ENCODE data around the gene LPIN3.

LPIN3 gene

GRCh38 chr20:41320976-41321375, 19.6 kb upstream of the LPIN3 start:
- no peak for DNase-seq

GRCh38 chr20:41327178-41327577, 13.4 kb upstream of the LPIN3 start:
- DNase-seq = no peak

GRCh38 chr20:41329435-41330342, 10.9 kb upstream of the LPIN3 start:
- DNase-seq = peak; percentile 77

- DNase-seq = no peak
Observed at GRCh38 chr20:41330343-41330720, 10.3 kb upstream of the LPIN3 start.

GRCh38 chr20:41330941-41331340, 9.7 kb upstream of the LPIN3 start:
- DNase-seq = no peak

- DNase-seq = no peak
Observed at GRCh38 chr20:41331731-41332130, 8.9 kb upstream of the LPIN3 start.

- DNase-seq = no peak
Observed at GRCh38 chr20:41334036-41334435, 6.6 kb upstream of the LPIN3 start.

GRCh38 chr20:41334443-41335421, 5.9 kb upstream of the LPIN3 start:
- DNase-seq = no peak

- DNase-seq = no peak
Observed at GRCh38 chr20:41335591-41335990, 5.0 kb upstream of the LPIN3 start.

- DNase-seq = no peak
Observed at GRCh38 chr20:41336711-41337492, 3.7 kb upstream of the LPIN3 start.

- peak; percentile 89 for DNase-seq
Observed at GRCh38 chr20:41339957-41340326, 679 bp upstream of the LPIN3 start.

GRCh38 chr20:41342474-41343464, 2.1 kb downstream of the LPIN3 start:
- no peak for DNase-seq

- DNase-seq = no peak
Observed at GRCh38 chr20:41344477-41344876, 3.9 kb downstream of the LPIN3 start.

GRCh38 chr20:41344938-41345728, 4.5 kb downstream of the LPIN3 start:
- no peak for DNase-seq

- DNase-seq = no peak
Observed at GRCh38 chr20:41345729-41346067, 5.1 kb downstream of the LPIN3 start.

- DNase-seq = no peak
Observed at GRCh38 chr20:41347523-41348429, 7.2 kb downstream of the LPIN3 start.

- DNase-seq = no peak
Observed at GRCh38 chr20:41348430-41349172, 8.0 kb downstream of the LPIN3 start.

GRCh38 chr20:41349266-41349665, 8.6 kb downstream of the LPIN3 start:
- DNase-seq = no peak

- DNase-seq = no peak
Observed at GRCh38 chr20:41349943-41350342, 9.3 kb downstream of the LPIN3 start.

Measured in activated CD4-positive, alpha-beta T cell treated with anti-CD3 and anti-CD28 coated beads, Interleukin-2, Interleukin-6, amounts not matched to agents 100 ng/mL and 50 ng/mL, durations not matched to agents 16 hours and 8 hours (primary cell).